Skin of body (tissue), 2 donors: ENCODE results near the gene PABPN1. TPM values are rescaled to one million over a fixed set of nuclear protein-coding genes. Genes with fewer than 3 reads are reported as not detected.
"Not testable (repeated sequence)": the region's sequence is repeated elsewhere in the genome, so short reads cannot be mapped to it uniquely, and the experiment has no call there.

Experiments
- DNase-seq: peaks from one replicate; lab custom pipeline; 2025; lab: John Stamatoyannopoulos, UW
- total RNA-seq: library from RNA; depleted of rRNA; stranded (reverse); fragments of >200 nt; gene quantifications from one replicate; pipeline ENCODE4 v1.2.3, GENCODE V29; 2014

The PABPN1 gene
- total RNA-seq, 1 donor from 2014 or later: 65.8 TPM

- peak; percentile 98 for DNase-seq
Measured at GRCh38 chr14:23301288-23301968, 19.8 kb upstream of the PABPN1 start.

- no peak for DNase-seq
Measured at GRCh38 chr14:23301969-23302289, 19.3 kb upstream of the PABPN1 start.

GRCh38 chr14:23302290-23303225 lies 18.7 kb upstream of the PABPN1 start, which contains the start of gene PPP1R3E:
PPP1R3E (minus strand) TSS chr14:23302859; CDS start chr14:23302576, 283 bp downstream.
- DNase-seq: peak; percentile 42

- peak; percentile 90 for DNase-seq
Measured at GRCh38 chr14:23306412-23307145, 14.7 kb upstream of the PABPN1 start, which contains the start of gene BCL2L2. BCL2L2 (plus strand) TSS chr14:23306833; CDS start chr14:23307768, 935 bp downstream.

DNA sequence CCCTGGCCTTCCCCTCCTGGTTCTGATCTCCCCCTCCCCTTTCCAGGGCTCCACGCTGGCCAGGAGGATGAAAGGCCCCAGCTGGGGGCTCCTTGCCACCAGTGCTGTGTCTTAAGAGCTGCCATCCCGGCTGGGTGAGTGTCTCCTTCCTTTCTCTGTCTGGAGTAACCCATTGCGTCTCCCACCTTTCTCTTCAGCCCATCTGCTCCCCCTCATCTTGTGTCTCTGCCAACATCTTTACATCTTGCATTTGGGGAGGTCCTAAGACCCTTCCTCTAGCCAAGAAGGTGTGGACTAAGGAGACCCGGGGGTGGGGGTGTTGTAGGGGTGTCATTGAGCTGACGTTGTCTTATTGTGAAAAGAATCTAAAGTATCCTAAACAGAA lies 14.1 kb upstream of the PABPN1 start:
- no peak for DNase-seq

DNA sequence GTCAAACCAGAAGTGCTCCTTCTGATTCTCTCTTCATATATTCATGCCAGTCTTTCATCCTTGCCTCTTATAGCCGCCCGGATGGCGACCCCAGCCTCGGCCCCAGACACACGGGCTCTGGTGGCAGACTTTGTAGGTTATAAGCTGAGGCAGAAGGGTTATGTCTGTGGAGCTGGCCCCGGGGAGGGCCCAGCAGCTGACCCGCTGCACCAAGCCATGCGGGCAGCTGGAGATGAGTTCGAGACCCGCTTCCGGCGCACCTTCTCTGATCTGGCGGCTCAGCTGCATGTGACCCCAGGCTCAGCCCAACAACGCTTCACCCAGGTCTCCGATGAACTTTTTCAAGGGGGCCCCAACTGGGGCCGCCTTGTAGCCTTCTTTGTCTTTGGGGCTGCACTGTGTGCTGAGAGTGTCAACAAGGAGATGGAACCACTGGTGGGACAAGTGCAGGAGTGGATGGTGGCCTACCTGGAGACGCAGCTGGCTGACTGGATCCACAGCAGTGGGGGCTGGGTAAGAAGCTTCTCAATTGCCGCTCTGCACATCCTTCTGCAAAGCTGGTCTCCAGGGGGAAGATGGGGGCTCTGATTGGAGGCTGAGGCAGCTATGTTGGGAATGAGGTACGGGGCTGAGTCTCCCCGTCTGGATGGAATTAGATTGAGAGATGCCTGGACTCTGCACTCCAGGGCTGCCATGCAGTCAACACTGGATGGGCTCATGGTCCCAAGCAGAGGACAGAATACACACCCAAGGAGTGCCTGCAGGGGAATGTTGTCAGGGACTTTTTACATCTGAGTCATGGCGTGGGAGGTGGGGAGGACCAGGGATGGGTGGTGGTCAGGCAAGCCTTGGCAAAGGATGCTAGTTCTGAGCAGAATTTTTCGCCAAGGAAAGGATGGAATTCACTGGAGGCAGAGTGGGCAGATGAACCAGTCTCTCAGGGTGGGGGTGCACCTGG lies 13.3 kb upstream of the PABPN1 start:
- DNase-seq: no peak

DNA sequence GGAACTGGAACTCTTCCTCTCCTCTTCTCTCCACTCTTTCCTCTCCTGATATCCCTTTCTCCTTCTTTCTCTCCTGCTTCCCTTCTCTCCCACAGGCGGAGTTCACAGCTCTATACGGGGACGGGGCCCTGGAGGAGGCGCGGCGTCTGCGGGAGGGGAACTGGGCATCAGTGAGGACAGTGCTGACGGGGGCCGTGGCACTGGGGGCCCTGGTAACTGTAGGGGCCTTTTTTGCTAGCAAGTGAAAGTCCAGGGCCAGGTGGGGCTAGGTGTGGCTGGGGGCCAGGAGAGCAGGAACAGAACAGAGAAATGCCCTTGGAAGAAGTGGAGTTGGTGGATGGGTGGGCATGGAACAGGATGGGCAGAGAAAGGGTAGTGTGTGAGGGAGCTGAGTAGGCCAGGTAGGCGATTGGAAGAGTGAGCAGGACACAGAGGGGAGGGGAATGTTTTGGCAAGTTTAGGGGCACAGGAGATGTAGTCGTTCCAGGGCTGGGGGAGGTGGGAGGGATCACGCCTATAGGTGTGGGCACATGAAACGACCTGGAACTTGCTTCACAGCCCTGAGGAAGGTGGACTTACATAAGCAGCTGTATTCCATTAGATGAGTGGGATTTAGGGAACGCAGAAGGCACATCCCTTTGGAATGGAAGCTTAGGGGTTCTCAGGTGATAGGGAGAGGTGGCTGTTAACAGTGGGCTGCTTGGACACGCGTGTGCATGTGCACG lies 12.4 kb upstream of the PABPN1 start:
- DNase-seq: no peak

- no peak for DNase-seq
Measured at GRCh38 chr14:23310546-23310945, 10.7 kb upstream of the PABPN1 start.

DNA sequence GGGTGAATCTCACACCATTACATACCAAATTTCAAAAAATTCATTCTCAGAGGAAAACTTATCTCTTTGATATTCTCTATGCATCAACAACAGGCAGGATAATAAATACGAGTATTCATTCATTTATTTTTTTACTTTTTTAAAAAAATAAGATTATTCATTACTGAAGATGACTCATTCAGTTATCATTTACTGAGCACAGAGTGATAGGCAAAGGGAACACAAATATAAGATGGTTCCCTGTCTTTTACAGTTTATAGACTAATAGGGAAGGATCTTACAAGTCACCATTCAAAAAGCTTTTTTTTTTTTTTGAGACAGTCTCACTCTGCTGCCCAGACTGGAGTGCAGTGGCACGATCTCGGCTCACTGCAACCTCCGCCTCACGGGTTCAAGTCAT lies 5.0 kb upstream of the PABPN1 start:
- no peak for DNase-seq

GRCh38 chr14:23319746-23320583 lies 1.3 kb upstream of the PABPN1 start:
- DNase-seq: no peak

DNA sequence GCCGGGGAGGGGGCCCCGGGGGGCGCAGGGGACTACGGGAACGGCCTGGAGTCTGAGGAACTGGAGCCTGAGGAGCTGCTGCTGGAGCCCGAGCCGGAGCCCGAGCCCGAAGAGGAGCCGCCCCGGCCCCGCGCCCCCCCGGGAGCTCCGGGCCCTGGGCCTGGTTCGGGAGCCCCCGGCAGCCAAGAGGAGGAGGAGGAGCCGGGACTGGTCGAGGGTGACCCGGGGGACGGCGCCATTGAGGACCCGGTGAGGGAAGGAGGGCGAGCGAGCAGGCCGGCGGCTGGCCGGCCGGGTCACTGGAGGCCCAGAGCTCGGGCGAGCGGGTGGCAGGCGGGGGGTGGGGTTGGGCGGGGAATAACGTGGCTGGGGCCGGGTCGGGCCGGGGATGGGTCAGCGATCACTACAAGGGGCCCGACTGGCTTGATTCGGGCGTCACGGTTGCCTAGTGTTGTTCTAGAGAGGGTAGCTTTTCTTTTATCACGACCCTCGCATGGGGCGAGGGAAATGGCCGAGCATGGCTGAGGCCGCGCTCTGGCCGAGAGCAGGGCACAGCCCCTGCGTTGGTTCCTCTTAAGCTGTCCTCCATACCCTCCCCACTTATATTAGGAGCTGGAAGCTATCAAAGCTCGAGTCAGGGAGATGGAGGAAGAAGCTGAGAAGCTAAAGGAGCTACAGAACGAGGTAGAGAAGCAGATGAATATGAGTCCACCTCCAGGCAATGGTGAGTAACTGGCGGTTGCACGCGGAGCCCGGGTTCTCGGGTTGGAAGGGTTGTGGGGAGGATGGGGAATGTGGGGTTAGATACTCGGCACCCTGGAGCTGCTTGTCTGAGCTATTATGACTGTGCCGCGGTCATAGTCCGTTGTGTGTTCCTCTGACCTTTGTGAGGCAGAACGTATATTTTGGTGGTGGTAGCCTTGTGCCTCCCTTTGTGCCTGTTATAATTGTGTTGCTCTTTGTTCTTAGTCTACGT lies 603 bp downstream of the PABPN1 start:
- DNase-seq: no peak

GRCh38 chr14:23322568-23323517 lies 1.6 kb downstream of the PABPN1 start:
- no peak for DNase-seq

DNA sequence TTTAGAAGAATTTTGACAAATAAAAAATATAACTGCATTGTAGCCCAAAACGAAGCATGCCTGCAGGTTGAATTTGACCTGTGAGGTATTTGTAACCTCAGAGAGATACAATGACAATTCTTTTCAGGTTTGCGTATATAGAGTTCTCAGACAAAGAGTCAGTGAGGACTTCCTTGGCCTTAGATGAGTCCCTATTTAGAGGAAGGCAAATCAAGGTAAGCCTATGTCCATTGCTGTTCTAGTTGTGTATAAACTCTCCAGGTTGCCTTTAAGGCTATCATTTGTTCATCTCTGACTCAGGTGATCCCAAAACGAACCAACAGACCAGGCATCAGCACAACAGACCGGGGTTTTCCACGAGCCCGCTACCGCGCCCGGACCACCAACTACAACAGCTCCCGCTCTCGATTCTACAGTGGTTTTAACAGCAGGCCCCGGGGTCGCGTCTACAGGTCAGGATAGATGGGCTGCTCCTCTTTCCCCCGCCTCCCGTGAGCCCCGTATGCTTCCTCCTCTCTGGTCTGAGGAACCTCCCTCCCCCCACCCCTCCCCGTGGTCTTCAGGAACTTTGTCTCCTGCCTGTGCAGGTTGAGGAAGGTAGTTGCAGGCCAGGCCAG lies 2.7 kb downstream of the PABPN1 start:
- no peak for DNase-seq

- no peak for DNase-seq
Measured at GRCh38 chr14:23324455-23324846, 3.2 kb downstream of the PABPN1 start.

GRCh38 chr14:23324993-23325392 lies 3.7 kb downstream of the PABPN1 start:
- DNase-seq: no peak

- not testable (repeated sequence) for DNase-seq
Measured at GRCh38 chr14:23325746-23326145, 4.5 kb downstream of the PABPN1 start.
